GM21825 (cell line): ENCODE measurements around the gene PRR33.
"Not testable (repeated sequence)": the region's sequence is repeated elsewhere in the genome, so short reads cannot be mapped to it uniquely, and the experiment has no call there.

Experiments used
- ATAC-seq: cut with Tn5 transposase; IDR thresholded peaks from one replicate; pipeline ENCODE4 v1.9.1; 2021; ENCODE audit warnings: mild to moderate bottlenecking, moderate library complexity; ENCODE audit not compliant: unreplicated experiment

The PRR33 gene

GRCh38 chr11:1878137-1879031 is 13.3 kb downstream of the PRR33 start:
- no peak for ATAC-seq

DNA sequence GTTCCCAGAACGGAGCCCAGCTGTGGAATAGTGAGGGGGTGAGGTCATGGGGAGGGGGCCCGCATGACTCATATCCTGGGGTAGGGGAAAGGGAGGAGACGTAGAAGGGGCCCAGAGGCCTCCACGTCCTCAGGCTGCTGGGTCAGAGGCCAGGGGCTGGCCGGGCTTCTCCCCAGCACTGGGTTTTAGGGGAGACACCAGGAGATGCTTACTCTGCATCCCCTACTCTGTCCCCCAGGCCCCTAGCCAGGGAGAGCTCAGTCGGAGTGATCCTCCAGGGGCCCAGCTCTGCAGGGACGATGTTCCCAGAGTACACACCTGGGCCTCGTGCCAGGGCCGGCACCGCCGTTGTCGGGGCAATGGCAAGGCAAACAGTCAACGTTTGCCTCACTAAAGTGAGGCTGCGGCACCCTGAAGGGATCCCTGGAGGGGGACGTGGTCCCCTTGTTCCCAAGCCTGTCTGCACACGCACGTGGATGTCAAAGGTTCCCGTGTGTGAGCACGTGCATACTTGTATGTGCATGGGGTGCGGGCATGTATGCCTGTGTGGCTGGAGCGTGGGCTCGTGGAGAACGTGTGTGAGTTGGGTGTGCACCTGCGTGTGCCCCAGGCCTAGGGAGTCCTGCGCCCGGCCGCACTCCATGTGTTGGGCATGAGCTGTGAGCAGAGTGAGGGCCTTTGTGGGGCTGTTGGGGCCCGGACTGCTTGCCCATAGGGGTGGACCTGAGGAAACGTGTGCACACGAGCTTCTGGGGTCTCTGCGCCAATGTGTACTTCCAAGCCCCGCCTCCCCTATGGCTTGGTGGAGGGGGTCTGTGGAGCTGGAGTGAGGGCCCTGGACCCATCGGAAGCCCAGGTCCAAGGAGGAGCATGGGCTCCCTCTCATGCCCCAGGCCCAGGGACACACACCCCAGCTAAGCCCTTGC is 14.2 kb downstream of the PRR33 start:
- ATAC-seq = no peak

DNA sequence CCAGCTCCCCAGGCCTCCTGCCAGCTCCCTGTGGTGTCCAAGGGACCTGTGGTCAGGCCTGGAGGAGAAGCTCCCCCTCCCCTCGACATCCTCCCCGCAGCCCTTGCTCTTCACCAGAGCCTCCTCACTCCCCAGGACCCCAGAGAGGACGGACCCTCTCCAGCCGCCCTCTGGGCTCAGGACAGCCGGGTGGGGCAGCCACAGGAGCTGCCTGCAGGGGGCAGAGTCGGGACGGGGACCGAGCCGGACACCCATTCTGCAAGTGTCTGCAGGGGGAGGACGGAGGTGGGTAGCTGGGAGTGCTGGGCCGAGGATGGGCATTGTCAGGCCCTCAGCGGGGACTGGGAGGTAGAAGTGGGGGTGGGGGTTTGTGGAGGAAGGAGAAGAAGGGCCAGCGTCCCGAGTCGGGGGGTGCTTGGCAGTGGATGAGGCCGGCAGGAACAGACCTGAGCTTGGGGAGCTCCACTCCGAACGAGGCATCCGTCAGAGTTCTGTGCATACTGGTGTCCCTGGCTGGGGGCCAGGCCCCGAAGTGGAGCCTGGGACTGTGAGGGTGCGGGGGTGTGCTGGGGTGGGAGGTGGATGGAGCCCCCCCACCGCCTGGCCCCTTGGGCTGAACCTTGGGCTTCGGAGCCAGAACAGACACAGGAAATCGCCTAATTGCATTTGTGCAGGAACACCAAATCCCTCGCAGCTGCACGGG is 15.2 kb downstream of the PRR33 start:
- ATAC-seq = no peak

GRCh38 chr11:1875851-1876301 is 15.8 kb downstream of the PRR33 start:
- not testable (repeated sequence) for ATAC-seq

- ATAC-seq = no peak
These were observed 16.4 kb downstream of the PRR33 start for GRCh38 chr11:1875093-1875850.

GRCh38 chr11:1874441-1875092 is 17.1 kb downstream of the PRR33 start:
- not testable (repeated sequence) for ATAC-seq

GRCh38 chr11:1873813-1874150 is 17.9 kb downstream of the PRR33 start:
- not testable (repeated sequence) for ATAC-seq

DNA sequence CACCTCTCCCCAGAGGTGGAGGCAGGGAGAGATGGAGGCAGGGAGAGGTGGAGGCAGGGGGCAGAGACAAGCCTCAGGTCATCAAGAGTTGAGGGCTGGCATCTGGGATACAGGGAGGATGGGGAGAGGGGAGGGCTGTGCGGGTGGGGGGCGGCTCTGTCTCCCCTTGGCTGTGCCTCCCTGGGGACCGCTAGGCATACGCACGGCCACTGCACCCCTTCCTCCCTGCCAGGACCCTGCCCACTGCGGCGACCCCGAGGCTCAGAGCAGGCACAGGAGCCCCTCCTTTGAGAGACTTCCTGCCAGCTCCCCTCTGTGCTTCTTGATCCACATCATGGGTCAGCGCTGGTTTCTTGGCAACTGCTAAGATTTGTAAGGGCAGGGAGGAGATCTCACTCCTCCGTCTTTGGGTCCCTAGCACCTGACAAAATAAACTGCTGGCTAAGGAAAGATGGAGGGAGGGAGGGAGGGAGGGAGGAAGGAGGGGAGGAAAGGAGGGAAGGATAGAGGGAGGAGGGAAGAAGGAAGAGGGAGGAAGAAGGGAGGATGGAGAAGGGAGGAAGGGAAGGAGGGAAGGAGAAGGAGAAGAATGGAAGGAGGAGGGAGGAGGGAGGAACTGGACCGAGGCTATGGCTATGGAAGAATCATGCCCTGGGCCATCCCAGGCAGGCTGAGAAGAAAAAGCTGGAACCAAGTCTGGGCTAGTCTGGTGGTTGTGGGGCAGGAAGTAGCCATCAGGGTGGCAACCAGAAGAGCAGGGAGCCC is 18.5 kb downstream of the PRR33 start:
- no peak for ATAC-seq

- ATAC-seq = no peak
These were observed 19.3 kb downstream of the PRR33 start for GRCh38 chr11:1872267-1872985.

DNA sequence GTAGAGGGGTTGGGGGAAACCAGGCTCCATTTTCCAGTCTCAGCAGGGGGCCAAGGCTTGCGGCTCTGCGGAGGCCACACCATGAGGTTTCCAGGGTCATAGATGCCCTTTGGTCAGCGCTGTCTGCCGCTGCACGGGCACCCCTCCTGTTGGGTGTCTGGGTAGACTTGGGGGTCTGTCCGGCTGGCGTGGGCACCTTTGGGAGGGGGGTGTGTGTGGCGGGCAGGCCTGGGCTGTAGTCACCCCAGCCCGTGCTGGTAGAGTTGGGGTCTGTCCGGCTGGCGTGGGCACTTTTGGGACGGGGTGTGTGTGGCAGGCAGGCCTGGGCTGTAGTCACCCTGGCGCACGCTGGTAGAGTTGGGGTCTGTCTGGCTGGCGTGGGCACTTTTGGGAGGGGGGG is 20.2 kb downstream of the PRR33 start:
- no peak for ATAC-seq

GRCh38 chr11:1870721-1871466 is 20.8 kb downstream of the PRR33 start:
- ATAC-seq = no peak

GRCh38 chr11:1870326-1870696 is 21.4 kb downstream of the PRR33 start:
- no peak for ATAC-seq

DNA sequence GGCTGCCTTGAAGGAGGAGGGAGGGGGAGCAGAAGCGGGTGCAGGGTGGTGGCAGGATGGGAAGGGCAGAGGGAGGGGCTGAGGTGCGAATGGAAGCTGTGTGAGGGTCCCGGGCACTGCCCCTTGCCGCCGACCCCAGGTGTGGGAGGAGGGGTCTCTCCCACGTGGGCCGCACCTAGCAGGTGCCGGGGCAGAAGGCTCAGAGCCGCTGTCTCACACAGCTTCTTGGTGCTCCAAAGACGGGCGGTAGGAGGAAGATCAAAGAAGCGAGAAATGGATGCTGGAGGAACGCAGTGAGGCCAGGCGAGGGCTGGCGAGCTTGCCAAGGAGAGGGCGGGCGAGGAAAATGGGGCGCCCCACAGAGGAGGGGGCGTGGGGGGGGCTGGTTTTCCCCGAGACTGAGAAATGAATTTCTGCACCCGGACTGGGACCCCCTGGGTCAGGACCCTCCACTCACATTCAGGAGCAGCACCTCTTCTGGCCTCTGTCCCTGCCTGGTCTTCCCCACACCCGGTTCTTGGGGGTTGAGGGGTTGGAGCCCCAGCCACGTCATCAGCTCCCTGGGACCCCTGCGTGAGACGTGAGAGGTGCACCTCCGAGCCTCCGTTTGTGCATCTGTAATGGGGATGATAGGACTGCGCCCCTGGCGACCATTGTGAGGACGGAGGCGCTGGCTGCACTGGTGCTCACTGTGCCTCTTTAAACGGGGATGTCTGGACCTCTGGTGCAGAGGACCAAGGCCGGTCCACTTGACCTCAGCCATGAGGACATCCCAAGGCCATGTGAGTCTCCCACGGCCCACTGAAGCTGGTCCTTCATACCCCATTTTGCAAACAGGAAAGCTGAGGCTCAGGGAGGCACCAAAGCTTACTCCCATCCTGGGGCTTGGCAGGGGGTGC is 22.0 kb downstream of the PRR33 start:
- no peak for ATAC-seq

GRCh38 chr11:1868636-1869291 is 22.9 kb downstream of the PRR33 start:
- no peak for ATAC-seq

DNA sequence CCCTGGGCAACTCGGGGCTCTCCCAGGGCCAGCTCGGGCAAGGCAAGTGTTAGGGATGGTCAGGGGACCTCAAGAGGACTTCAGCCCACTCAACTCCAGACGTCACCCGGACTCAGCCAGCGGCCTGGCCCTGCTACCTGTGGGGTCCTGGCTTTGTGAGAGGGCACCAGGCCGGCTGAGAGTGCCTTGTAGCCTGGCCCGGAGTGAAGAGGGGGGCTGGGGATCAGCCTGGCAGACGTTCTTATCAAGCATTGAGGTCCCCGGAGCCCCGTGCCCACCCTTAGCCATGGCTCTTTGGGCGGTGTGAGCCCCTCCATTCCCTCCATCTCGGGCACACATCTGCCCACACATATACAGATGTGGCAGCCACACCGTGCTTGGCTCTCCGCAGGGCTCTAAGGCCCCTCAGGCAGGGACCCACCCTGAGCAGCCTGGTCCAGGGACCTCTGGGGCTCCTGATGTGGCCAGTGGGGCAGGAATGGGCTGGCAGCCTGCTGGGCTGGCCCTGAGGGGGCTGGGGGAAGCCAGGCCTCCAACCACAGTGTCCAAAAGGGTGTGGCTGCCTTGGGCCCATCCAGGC is 23.5 kb downstream of the PRR33 start:
- no peak for ATAC-seq

DNA sequence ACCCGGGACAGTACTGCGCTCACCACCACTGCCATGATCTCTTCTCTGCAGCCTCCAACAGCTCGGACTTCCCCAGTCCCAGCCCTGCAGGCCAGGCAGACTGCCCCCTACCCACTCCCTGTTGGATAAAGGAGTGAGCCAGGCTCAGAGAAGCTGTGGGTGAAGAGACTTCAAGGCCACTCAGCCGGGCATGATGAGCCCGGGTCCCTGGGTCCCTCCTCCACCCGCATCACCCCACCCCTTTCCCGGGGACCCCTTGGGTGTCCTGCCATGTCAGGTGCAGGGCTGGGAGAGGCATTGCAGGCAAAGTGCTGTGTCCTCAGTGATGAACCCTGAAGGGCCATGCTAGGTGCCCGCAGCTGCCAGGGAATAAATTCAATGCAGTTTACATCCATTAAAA is 24.3 kb downstream of the PRR33 start:
- ATAC-seq = no peak
